Renal cortex interstitium (tissue), 11 donors: Measurements from ENCODE around the gene ZNF280C. TPM values are rescaled to one million over a fixed set of nuclear protein-coding genes. Genes with fewer than 3 reads are reported as not detected.
"Not testable (repeated sequence)": the region's sequence is repeated elsewhere in the genome, so short reads cannot be mapped to it uniquely, and the experiment has no call there.

ENCODE experiments used
- DNase-seq, 11 donors: peaks; one replicate each; pipeline ENCODE4 v3.0.0-alpha.2; 2013; ENCODE audit warnings: low read depth in 9 of 11, low spot score in 4 of 11; ENCODE audit errors: extremely low read depth in 1 of 11
- polyA plus RNA-seq, 3 donors: library from polyadenylated mRNA; unstranded; fragments of 120-200 nt; gene quantifications; one replicate each; pipeline ENCODE4 v1.2.1, GENCODE V29; 2013; ENCODE audit not compliant: insufficient read length in 3 of 3

Gene ZNF280C
- polyA plus RNA-seq, 3 donors, result 6.0 to 8.0 (median 7.3) TPM

DNA sequence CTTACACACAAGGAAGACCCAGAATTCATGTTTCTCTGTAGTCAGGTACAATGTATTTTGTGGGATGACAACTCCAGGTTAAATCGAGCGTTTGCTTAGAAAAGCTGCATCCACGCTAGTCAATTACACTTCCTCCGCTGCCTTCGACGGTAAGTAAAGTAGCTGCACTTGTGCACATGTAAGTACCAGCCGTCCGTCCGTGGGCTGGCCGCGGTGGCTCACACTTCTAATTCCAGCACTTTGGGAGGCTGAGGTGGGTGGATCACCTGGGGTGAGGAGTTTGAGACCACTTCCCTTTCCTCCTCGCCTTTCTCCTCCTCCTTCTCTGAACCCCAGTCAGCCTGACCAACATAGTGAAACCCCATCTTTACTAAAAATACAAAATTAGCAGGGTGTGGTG, 692 bp upstream of the ZNF280C start:
- DNase-seq, result not testable (repeated sequence)

DNA sequence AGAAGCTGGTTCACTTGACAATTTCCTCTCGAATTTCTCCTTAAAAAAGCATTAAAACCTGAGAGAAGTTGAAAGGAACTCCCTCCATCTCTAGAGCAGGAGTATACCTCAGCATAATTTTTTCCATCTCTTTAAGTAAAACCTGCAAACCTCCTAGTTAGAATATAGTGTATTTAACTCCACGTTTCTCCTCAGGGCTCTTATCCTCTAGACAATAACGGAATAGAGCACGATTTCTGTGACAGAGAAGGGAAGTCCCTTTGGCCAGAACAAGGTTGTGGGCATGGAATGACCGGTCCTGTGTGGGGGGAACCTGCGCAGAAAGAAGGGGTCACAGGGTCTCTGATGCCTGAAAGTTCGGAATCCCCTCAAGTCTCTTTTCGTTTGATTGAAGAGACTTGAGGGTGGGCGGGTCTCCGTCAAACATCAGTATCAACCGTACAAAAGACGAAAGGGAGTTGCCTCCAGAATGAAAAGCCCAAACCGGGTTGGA, 697 bp downstream of the ZNF280C start:
- peak in 3 of 11 donors; percentile 7 to 12 (median 9) for DNase-seq

DNA sequence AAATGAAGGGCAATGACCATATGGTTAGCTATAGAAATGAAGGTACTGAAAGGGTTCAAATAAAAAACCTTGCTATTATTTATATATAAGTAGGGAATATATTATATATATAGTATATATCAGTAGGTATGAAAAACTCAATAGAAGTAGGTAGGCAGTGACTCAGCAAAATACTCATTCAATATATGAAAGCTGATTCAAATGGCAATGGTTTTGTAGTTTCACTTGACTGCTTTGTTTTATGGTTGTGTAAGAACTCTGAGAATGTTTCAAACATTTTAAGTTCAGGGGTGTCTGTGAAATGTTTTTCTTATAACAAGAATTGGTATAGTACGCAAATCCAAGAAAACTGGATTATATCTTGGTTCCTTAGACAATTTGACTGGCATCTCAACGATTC, 4.1 kb downstream of the ZNF280C start:
- DNase-seq, result no peak

DNA sequence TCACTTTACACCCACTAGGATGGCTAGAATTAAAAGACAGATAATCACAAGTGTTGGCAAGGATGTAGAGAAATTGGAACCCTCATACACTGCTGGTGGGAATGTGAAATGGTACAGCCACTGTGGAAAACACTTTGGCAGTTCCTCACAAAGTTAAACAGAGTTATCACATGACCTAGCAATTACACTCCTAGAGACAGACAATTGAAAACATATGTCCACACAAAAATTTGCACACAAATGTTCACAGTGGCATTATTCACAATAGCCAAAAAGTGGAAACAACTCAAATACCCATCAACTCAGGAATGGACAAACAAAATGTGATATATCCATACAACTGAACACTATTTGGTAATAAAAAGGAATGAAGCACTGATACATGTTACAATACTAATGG, 5.7 kb downstream of the ZNF280C start:
- DNase-seq, result no peak

DNA sequence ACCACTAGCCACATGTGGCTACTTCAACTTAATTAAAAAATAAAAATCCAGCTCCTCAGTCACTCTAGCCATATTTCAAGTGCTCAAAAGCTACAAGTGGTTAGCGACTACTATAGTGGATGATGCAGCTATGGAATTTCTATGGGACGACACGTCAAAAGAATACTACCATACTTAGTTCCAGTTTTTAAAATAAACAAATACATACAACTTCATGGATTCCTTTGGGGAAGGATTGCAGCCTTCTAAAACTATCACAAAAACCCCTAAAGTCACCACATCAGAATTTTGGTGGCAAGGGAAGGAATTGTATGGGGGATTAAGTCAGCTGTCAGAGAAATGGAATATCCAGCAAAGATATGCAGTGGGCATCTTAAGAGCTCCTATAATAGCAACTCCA, 6.5 kb downstream of the ZNF280C start:
- DNase-seq, result no peak

DNA sequence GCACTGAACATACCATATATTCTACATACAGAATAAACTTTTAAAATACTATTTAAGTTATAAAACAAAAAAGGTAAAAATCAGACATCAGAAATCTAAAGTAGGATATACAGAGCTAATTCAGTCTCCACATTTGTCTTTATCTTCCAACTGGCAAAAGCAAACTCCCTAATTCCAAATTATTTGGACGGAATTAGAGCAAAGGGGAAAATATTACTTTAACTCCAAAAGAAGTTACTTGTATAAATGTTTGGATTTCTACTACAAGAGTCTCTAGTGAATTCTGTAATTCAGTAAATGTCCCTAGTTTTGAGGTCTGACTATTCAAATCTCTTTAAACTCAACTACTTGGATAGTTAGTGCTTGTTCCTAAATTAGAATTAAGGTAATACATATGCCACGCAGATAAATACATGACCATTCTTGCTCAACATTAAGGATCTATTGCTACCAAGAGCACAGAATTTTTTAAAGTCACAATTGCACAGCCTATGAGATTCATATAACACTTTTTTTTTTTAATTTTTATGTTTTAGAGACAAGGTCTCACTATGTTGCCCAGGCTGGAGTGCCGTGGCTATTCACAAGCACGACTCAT, 7.3 kb downstream of the ZNF280C start:
- DNase-seq, result no peak

DNA sequence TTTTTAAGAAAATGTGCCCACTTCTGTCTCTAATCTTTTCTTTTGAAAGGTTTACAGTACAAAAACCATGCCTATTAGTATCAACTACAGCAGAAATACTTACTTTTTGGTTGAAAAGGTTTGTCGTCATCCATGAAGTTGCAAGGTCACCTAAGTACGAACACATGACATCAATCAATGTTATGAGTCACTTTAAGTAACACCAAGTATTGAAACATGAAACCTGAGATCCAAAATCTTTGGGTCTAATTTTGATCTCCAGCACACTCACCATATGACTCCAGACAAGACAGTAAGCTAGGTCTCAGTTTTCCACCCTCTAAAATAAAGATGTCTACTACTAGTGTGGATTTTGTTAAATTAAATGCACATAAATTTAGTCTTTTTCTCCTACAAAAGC, 8.4 kb downstream of the ZNF280C start:
- no peak for DNase-seq

DNA sequence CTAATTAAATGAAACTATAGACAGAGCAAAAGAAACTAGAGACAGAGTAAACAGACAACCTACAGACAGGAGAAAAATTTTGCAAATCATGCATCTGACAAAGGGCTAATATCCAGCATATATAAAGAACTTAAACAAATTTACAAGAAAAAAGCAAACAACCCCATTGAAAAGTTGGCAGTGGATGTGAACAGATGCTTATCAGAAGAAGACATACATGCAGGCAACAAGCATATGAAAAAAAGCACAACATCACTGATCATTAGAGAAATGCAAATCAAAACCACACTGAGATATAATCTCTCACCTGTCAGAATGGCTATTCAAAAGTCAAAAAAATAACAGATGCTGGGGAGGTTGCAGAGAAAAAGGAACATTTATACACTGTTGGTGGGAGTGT, 14.8 kb downstream of the ZNF280C start:
- DNase-seq, result no peak

DNA sequence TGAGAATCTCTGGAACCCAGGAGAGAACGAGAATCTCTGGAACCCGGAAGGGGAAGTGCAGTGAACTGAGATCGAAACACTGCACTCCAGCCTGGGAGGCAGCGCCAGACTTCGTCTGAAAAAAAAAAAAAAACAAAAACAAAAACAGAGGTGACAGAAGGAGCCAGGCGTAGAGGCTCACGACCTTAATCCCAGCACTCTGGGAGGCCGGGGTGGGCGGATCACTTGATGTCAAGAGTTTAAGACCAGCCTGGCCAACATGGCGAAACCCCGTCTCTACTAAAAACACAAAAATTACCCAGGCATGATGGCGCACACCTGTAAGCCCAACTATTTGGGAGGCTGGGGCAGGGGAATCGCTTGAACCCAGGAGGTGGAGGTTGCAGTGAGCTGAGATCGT, 17.0 kb downstream of the ZNF280C start:
- DNase-seq, result no peak

DNA sequence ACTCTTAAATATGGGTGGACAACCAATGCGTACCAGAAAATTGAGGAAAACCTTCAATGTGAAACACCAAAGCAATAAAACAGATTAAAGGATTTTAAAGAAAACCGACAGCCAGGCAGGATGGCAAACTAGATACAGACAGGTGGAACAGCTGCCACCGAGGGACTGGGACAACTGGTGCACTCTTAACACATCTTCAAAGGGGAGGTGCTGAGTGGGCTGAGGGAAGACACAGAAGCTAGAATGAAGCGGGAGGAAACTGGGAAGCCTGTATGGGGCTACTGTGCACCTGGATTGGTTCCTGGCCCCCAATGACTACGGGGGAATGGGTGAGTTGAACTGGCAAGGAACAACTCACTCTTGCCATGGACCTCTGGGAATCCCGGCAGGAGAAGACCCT, 20.7 kb downstream of the ZNF280C start:
- DNase-seq, result no peak

DNA sequence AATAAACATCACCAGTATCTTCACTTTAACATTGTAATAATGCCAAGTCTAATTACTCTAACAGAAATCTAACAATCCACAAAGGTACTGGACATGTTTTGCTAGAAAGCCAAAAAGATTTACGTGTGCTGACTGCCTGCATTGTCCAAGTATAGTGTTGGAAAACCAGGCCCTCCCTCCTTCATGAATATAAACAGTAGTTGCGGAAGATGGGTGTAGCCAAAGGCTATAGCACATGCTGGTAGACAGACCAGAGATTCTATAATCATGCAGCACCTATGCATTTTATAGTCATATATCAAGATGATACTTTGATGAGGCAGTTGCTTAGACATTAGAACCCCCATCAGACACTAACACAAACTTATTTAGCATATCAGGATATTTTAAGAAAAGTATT, 22.6 kb downstream of the ZNF280C start:
- no peak for DNase-seq

DNA sequence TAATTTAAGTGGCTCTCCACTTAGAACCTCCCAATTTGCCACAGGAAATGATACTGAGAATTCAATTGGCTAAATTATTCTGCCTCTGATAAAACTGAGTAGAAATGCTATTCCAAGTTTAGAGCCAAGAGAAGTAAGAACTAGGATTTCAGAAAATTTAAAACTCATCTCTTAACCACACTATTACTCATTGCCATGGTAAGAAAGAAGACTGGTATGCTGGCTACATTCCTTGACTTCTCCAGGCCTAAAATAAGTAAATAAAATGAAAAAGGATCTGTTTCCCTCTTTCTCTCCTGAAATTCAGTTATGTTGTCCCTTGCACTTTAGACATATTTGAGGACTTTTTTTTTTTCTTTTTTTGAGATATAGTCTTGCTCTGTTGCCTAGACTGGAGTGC, 23.3 kb downstream of the ZNF280C start:
- no peak for DNase-seq

DNA sequence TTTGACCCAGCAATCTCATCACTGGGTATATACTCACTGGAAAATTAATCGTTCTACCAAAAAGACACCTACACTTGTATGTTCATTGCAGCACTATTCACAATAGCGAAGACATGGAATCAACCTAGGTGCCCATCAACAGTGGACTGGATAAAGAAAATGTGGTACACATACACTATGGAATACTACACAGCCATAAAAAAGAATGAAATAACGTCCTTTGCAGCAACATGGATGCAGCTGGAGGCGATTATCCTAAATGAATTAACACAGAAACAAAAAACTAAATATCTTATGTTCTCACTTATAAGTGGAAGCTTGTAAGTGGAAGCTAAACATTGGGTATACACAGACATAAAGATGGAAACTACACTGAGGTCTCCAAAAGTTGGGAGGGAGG, 37.5 kb downstream of the ZNF280C start:
- DNase-seq, result not testable (repeated sequence)

DNA sequence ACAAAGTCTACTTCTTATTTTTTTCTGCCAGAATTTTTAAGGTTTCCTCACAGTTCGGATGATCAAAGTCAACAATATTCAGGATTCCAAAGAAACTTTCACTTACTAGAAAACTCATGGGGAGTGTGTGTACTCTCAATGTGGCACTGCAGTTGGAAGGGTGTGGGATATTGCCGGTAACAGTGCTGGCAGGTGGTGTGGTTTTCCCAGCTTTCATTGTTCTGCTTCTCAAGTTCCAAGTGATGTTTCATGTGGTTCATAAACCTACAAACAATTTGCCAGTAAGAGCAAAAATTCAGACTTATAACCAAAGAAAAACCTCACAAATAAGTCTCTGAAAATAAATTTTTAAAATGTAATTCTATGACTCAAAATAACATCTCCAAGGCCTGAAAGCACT, 39.8 kb downstream of the ZNF280C start:
- no peak for DNase-seq

DNA sequence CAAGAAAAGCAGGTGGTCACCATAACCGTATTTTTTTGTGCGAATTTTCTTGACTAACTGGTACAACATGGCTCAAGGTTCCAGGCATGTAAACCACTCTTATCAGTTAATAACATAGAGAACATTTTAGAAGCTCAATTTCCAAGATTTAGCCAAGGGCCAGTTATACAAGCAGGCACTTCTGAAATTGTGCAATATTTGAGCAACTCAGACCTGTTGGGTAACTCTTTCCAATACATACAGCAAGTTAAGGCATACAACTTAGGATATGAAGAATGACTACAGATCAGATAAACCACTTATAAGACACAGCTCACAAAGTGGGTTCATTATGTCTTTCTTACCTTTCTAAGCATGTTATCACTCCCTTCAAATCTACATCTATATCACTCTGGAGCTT, 43.9 kb downstream of the ZNF280C start:
- DNase-seq, result no peak

DNA sequence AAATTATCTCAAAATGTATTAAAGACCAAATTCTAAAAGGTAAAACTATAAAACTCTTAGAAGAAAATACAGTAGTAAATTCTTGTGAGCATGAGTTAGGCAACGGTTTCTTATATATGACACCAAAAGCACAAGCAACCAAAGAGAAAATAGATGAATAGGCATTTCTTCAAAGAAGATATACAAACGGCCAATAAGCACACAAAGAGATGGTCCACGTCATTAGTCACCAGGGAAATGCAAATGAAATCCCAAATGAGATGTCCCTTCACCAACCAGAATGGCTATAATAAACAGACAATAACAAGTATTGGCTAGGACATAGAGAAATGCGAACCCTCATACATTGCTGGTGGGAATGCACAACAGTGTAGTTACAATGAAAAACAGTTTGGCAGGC, 52.4 kb downstream of the ZNF280C start:
- DNase-seq, result no peak

DNA sequence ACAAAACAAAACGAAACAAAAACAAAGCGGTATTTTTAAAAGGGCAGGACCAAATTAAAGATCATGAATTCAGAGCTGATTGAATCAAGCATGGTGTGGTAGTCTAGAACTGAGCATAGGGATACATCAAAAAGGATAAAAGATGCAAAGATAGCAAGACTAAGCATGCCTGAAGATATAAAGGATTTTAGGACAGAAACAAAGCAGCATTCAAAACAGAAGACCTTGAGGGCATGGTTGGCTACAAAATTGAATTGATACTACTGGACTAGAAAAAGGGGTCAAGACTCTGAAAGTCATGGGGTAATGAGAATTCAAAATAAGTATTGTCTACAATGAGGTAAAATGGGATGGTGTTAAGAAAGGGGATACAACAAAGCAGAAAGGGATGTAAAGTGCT, 55.3 kb downstream of the ZNF280C start:
- no peak for DNase-seq

DNA sequence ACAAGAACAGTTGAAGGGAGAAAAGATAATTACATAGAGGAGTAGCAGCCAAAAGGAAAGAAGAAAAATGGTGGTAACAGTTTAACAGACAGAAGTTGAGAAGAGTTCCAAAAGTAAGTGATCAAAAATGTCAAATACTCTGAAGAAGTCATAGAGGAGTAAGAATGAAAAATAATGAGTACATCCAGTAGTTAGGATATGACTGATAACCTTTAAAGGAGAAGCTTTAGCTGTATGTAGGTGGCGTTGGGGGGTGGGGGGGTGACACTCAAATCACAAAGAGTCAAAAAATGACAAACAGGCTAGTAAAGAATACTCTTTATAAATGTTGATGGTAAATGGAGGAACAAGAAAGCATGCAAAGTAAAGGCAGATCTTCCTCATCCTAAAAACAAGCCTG, 56.3 kb downstream of the ZNF280C start:
- no peak for DNase-seq

DNA sequence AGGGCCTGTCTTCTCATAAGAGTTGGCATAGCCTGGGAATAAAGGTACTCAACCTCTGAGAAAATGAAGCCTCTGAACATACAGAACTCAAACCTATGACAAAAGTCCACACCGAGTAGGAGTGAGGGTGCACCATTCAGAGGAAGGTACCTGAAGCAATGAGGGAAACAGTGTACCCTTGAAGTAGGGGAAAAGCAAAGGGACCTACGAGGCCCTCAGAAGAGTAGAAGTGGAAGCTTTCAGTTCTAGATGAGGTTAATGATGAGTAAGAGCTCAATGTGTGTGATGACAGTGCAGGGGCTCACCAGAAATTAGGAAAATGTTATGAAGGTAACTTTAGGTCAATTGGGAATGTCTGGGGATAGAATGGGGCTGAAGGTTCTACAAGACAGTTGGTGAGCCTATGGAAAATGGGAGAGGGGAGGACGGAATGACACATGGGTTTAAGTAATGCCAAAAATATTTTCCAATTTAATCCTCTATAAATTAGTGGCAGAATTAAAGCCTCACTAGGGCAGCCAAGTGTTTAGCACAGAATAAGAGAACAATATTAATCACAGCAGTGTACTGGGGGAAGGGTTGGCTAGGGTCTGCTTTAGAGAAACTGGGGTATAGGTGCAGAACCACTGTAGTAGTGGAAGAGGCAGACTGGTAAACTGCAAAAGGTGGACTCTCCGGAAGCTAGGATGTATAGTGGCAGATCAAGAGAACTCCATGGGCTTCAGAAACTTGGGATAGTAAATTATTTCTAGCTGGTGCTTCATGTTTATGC, 57.1 kb downstream of the ZNF280C start:
- DNase-seq, result no peak

DNA sequence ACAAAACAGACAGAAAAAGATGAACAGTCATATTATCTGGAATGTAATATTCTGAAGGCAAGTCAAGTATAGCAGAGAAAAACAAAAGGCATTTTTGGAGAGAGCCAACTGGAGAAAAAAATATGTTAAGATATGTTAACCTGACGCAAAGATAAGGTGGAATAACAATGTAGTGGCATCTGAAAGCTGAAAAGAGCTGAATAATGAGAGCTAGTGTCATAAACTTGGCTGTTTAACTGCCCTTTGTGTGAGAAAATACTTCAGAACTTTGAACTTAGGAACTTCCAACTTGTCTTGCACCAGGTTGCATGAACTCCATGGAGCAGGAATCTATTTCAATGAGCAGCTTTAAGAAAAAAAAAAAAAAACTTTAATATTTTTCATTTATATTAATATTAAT, 64.1 kb downstream of the ZNF280C start:
- DNase-seq, result no peak

DNA sequence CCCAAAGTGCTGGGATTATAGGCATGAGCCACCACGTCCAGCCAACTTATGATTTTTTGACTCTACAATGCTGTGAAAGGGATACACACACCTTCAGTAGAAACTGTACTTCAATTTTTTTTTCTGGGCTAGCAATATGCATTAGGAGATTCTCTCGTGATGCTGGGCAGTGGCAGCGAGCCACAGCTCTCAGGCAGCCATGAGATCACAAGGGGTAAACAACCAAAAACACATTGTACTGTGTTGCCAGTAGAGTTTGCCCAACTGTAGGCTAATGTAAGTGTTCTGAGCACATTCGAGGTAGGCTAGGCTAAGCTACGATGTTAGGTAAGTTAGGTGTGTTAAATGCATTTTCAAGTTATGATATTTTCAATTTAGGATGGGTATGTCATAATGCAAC, 71.2 kb downstream of the ZNF280C start:
- no peak for DNase-seq
